Iris pigment epithelial cell (primary cell): ENCODE measurements around the gene STX8.

Source experiments
- DNase-seq: peaks from one replicate; pipeline ENCODE4 v3.0.0-alpha.2; 2011; ENCODE audit warnings: low read depth

Gene STX8

GRCh38 chr17:9439851-9440250 lies 135.8 kb downstream of the STX8 start:
- no peak for DNase-seq

GRCh38 chr17:9436630-9437029 lies 139.0 kb downstream of the STX8 start:
- no peak for DNase-seq

GRCh38 chr17:9435165-9435564 lies 140.5 kb downstream of the STX8 start:
- no peak for DNase-seq

GRCh38 chr17:9434642-9435057 lies 141.0 kb downstream of the STX8 start:
- DNase-seq, result peak; percentile 47

- peak; percentile 77 for DNase-seq
Measured at GRCh38 chr17:9432934-9433421, 142.6 kb downstream of the STX8 start.

- peak; percentile 70 for DNase-seq
Measured at GRCh38 chr17:9432134-9432885, 143.3 kb downstream of the STX8 start.

GRCh38 chr17:9431620-9432019 lies 144.0 kb downstream of the STX8 start:
- no peak for DNase-seq

GRCh38 chr17:9427465-9428315 lies 147.9 kb downstream of the STX8 start:
- no peak for DNase-seq

- DNase-seq, result no peak
Measured at GRCh38 chr17:9424071-9424640, 151.5 kb downstream of the STX8 start.

GRCh38 chr17:9421525-9421924 lies 154.1 kb downstream of the STX8 start:
- DNase-seq, result no peak

GRCh38 chr17:9419932-9420453 lies 155.6 kb downstream of the STX8 start:
- DNase-seq, result peak; percentile 50

- no peak for DNase-seq
Measured at GRCh38 chr17:9414471-9414870, 161.1 kb downstream of the STX8 start.

GRCh38 chr17:9410737-9411136 lies 164.9 kb downstream of the STX8 start:
- DNase-seq, result no peak

GRCh38 chr17:9410301-9410700 lies 165.3 kb downstream of the STX8 start:
- DNase-seq, result no peak

- DNase-seq, result no peak
Measured at GRCh38 chr17:9409878-9410277, 165.7 kb downstream of the STX8 start.

GRCh38 chr17:9408868-9409829 lies 166.5 kb downstream of the STX8 start:
- no peak for DNase-seq

- DNase-seq, result peak; percentile 82
Measured at GRCh38 chr17:9408381-9408780, 167.2 kb downstream of the STX8 start.

GRCh38 chr17:9406046-9406606 lies 169.5 kb downstream of the STX8 start:
- peak; percentile 25 for DNase-seq

- DNase-seq, result no peak
Measured at GRCh38 chr17:9403257-9403656, 172.4 kb downstream of the STX8 start.

GRCh38 chr17:9402590-9403199 lies 172.9 kb downstream of the STX8 start:
- DNase-seq, result peak; percentile 54
